Measurements from ENCODE around the gene VSNL1. TPM values are rescaled to one million over a fixed set of nuclear protein-coding genes. Genes with fewer than 3 reads are reported as not detected.

Gene VSNL1
- total RNA-seq (2014; rRNA removed; shearing (Covaris generic)), result not detected in 2 replicates

DNA sequence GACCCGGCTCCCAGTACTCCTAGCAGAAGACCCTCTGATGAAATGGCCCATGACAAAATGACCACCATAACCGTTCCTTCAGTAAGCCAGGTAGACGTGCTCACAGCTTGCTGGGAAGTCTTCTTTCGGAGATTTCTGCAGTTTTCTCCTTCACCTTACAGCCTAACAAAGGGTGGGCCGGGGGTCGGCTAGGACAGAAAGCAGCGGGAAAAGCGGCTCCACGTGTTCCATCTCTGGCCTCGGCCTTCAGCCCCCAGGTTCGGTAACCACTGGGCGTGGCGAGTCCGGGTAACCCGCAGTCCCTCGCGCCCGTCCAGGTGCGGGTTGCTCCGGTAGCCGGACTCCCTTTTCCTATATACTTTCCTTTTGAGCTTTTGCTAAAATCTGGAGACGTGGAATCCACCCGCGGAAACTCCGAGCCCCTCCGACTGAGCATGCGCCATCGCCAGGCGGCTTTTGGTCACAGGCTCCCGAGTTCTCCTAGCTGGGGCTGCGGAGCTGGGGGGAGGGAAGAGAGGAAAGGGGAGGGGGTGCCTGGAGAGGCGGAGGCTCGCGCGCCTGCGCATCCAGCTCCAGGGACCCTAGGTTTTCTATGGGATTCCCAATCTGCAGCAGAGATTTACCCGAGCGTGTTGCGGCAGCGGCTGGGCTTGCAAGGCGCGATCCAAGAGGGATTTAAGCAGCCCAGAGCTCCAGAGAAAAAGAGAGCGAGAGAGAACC lies at the start of gene VSNL1:
VSNL1 (plus strand) TSS at position 604 of the 720 bp plus-strand sequence. CDS start 51,379 bp downstream, outside the sequence.
- no peak for DNase-seq (ENCODE audit: low spot score)

- DNase-seq (ENCODE audit: low spot score), result no peak
Measured at GRCh38 chr2:17495590-17495989, 44.9 kb upstream of the VSNL1 start.

DNA sequence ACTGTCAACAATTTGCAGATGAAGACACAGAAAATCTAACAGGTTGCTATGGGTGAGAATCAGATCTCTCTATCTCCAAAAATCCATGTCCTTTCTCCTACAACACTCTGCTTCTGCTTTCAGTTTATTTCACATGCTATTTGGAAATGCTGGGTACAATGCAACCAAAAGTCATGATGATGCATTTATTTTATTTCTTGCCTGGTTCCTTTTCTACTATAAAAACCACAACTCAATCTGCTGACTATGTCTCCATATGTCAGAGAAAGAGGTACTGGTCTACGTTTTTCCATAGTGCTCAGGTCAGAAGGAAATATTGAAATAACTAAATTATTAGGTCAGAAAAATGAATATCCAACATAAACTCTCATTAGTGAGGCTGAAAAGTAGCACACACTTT lies 42.8 kb upstream of the VSNL1 start:
- no peak for DNase-seq (ENCODE audit: low spot score)

GRCh38 chr2:17506736-17507616 lies 33.5 kb upstream of the VSNL1 start:
- DNase-seq (ENCODE audit: low spot score), result no peak

DNA sequence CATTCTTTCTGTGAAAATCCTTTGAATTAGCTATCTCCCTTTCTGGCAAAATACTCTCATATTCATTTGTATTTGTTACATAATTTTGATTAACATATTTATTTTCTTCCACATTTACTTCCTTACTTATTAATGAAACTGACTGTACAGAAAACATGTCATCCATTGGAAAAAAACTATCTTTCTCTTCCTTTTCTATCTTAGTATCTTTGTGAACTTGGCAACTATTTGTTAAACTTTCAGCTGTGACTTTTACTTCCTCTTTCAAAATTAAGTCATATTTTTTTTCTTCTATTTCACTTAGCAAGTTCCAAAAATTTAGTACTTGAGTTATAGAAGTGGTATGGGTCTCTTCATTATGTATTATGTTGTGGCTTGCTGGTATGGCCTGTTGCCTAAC lies 24.8 kb upstream of the VSNL1 start:
- no peak for DNase-seq (ENCODE audit: low spot score)

- peak; percentile 4 for DNase-seq (ENCODE audit: low spot score)
Measured at GRCh38 chr2:17517481-17518211, 22.9 kb upstream of the VSNL1 start.

DNA sequence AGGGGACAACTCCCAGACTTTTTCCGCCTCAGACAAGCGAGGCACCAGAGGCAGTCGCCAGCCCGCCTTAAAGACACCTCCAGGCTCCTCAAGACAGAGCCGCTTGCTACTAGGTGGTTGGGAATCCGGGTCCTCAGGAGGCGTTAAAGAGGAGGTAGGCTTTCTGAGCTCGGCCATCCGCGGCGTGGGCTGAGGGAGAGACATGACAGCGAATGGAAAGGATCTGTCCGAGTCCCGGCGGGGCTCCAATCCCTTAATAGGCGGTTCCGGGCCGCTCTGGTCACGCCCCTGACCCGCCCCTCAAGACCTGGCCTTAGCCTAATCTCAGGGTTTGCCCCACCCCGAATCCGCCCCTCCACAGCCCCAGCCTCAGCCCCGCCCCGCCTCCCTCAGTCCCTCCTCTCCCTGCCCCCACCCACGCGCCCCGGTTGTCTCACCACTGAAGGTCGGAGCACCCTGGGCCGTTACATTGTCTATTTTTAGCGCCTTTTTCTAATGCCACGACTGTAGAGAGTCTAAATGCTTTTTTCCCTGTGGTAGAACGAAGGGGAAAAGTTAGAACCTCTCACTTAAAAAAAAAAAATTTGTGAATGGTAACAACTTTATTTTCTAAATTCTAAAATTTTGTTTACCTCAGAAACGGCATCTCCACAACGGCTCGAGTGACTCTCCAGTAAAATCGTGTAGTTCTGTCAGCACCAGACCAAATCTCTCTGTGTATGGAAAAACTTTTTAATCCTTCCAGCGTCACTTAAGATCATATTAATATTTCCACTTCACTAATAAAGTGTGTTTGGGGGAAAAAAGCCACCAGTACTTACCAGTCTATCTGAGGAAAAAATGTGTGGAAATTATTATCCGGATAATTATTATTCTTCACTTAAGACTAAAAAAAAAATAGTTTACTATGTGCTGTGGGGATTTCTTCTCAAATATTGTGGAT lies 22.0 kb upstream of the VSNL1 start, which contains the start of gene RAD51AP2:
RAD51AP2 (minus strand) TSS at position 229 of the 943 bp plus-strand sequence; CDS start at position 204, 25 bp downstream.
- peak; percentile 54 for DNase-seq (ENCODE audit: low spot score)

DNA sequence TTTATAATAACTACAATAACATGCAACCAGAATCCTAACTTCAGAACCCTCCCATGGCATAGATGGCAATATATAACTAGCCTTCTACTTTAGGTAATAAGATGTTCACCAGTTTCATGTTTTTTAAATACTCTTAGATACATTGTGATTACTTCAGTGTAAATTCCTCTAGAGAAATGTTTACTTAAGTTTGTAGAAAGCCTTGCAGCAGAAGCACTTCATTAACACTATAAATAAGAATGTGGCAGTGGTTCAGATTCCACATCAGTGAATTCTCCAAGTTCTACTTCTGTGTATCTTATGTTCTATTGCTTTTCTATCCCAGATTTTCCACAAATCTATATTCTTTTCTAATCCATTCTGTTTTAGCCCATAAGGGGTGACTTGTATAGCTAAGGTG lies 21.0 kb upstream of the VSNL1 start:
- no peak for DNase-seq (ENCODE audit: low spot score)

- no peak for DNase-seq (ENCODE audit: low spot score)
Measured at GRCh38 chr2:17520761-17521160, 19.7 kb upstream of the VSNL1 start.

DNA sequence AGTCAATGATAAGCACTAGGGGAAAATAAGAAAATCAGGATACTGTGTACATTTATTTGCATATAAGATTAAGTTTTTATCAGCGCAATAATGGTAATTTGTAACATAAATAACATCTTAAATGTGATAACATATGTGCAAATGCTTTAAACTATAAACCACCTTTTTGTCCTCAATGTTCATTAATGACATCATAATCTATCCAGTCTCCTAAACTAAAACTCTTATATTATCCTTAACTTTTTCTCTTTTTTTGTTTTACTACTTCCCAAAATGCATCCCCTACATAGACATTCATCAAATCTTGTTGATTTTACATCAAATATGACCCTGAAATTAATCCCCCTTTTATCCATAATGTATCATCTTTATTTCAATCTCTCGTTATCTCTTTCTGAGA lies 18.9 kb upstream of the VSNL1 start:
- DNase-seq (ENCODE audit: low spot score), result no peak

DNA sequence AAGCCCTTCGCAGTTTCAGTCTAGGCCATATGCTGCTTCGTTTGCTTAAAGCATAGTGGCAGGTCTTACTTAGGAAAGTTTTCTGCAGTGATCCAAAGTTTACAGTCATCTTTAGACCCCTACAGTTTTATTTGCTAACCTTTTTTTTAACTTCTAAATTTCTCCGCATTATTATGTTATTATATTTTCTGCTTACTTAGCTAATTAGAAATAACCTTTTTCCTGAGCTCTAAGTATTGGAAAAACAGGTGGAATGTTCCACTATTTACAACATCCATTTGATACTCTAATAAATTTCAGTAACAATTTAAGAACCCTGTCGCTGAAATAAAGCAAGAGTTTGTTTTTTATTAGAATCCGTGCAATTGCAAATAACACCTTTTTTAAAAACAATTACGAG lies 18.2 kb upstream of the VSNL1 start:
- no peak for DNase-seq (ENCODE audit: low spot score)

GRCh38 chr2:17529771-17530170 lies 10.7 kb upstream of the VSNL1 start:
- no peak for DNase-seq (ENCODE audit: low spot score)

DNA sequence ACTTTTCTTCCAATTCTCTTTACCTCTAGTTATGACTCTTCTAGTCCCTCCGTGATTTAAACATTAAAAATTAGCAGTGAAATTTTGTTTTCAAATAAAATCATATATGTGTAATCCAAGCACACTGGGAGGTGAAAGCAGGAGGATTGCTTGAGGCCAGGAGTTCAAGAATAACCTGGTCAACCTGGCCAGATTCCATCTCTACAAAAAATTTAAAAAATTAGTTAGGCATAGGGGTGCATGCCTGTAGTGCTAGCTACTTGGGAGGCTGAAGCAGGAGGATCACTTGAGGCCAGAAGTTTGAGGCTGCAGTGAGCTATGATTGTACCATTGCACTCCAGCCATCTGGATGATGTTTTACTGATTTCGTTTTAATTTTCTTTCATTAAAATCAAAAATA lies 7.0 kb upstream of the VSNL1 start:
- DNase-seq (ENCODE audit: low spot score), result no peak

DNA sequence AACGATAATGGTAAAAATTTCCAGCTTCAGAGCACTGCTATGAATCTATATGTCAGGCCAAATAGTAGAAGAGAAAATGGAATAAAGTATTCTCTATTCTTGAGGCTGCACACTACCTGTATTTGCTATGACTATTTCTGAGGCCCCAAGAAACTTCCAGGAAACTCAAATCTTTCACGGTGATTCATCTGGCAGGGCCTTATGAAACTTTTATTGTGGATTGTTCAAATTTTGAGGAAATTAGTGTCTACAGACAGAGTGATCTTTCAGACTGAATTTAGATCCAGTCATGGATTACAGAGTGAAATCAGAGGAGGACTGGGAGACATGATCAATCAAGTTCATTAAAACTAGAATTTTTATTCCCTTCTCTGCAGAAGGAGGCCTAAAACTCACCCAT lies 4.1 kb upstream of the VSNL1 start:
- no peak for DNase-seq (ENCODE audit: low spot score)

DNA sequence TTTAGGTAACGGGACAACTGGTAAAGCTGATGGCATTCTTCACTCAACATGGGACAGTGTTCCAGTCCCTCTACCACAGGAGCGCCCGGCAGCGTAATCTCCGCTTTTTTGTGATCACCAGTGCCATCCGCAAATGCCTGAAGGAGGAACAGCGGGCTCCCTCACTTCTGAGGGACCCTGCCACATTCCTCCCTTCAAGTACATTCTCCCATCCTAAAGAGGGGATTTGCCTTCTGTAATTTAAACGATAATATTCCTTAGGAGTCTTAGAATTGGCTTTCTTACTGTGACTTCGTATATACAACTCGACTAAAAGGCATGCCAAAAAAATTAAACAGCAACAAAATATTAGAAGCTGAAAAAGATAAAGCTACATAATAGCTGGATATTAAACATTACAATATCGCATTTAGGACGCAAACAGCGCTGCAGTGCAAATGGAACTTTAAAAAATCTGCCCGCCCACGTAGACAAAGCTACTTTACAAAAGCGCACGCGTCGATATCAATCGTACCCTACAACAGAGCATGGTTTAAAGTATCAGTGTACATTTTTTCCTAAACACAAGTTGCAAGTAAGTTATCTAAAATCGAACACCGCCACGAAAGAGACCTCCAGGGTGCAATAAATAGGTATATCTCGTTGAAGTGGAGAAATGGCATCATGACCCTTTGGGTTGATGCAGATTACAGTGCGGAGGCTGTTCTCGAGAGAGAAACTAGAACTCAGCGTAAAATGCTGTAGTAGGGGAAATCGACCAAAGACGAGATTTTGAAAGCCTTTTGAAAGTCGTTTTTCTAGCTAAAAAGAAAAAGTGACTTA lies 2.3 kb upstream of the VSNL1 start:
- DNase-seq (ENCODE audit: low spot score), result no peak

GRCh38 chr2:17538844-17539554 lies 1.5 kb upstream of the VSNL1 start:
- peak; percentile 9 for DNase-seq (ENCODE audit: low spot score)

DNA sequence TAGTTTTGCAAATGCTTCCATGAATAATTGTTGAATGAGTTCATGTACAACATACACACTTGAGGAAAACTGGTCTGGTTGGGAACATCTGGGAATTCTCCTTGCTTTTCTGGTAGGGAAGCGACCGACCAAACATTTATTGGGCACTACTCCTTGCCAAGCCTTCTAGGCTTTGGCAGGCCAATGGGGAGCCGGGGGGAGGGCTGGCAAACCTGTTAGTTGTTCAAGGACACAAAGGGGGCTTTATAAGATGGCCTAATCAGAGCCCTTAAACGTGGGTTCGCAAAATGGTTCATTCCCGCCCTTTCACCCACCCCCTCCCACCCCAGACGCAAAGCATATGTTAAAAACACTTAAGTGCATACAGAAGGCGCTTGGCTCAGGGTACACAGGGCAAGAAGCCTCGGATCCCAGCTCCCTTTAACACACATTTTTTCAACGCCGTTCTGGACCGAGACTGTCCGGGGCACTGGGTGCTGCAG lies 844 bp upstream of the VSNL1 start:
- DNase-seq (ENCODE audit: low spot score), result no peak

- DNase-seq (ENCODE audit: low spot score), result no peak
Measured at GRCh38 chr2:17540813-17541530, 476 bp downstream of the VSNL1 start.

Measured in HT-29 (cell line).